ENCODE results near the gene RBM33. TPM values are rescaled to one million over a fixed set of nuclear protein-coding genes. Genes with fewer than 3 reads are reported as not detected.

The RBM33 gene
- total and polyA plus RNA-seq, 2 of the 4 experiments (the other 2 are of a cell fraction): 7.3 to 10.8 TPM

DNA sequence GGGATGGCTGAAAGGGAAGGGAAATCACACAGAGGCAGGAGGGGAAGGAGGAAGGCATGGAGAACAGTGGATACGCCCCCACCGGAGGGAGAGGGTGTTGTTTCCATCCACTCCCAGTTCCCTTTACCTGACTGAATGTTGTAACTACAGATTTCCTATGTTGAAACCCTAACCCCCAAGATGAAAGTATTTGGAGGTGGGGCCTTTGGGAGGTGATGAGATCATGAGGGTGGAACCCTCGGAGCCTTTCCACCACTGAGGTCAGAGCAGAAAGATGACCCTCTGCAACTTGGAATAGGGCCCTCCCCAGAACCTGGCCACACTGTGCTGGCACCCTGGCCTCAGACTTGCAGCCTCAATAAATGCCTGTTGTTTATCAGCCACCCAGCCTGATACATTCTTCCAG, 49.5 kb upstream of the RBM33 start:
- no peak overlapping the region for H2AK5ac ChIP-seq (ENCODE audit: low read depth, low read length)
- no peaks in the 10 kb centered on the region for H4K20me1 ChIP-seq (ENCODE audit: insufficient read depth, low read length)
- H2BK5ac ChIP-seq (ENCODE audit: low read depth, low read length, poor library complexity, severe bottlenecking): no peak overlapping the region
- DNase-seq (no peak), ATAC-seq (ENCODE audit: low read depth) (no peak)
- no peaks in the 10 kb centered on the region for H3K36me3 ChIP-seq (ENCODE audit: control insufficient read depth, insufficient read depth, low read length)
- no peak overlapping the region for H2BK20ac ChIP-seq (ENCODE audit: low read depth, low read length)
- H2AFZ ChIP-seq (replicated peaks; ENCODE audit: low read length, poor library complexity): no peak overlapping the region
- no peak for TF ChIP-seq MAZ (IDR thresholded peaks at IDR 0.05; ENCODE audit: borderline replicate concordance, low read depth, low read length)
- TF ChIP-seq, protein P1, sequence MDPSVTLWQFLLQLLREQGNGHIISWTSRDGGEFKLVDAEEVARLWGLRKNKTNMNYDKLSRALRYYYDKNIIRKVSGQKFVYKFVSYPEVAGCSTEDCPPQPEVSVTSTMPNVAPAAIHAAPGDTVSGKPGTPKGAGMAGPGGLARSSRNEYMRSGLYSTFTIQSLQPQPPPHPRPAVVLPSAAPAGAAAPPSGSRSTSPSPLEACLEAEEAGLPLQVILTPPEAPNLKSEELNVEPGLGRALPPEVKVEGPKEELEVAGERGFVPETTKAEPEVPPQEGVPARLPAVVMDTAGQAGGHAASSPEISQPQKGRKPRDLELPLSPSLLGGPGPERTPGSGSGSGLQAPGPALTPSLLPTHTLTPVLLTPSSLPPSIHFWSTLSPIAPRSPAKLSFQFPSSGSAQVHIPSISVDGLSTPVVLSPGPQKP (IDR thresholded peaks at IDR 0.05; ENCODE audit: borderline replicate concordance, low read depth, low read length): no peak
- no peak for TF ChIP-seq SMC3 (IDR thresholded peaks at IDR 0.05; ENCODE audit: low read depth, low read length)
- TF ChIP-seq, protein P2, sequence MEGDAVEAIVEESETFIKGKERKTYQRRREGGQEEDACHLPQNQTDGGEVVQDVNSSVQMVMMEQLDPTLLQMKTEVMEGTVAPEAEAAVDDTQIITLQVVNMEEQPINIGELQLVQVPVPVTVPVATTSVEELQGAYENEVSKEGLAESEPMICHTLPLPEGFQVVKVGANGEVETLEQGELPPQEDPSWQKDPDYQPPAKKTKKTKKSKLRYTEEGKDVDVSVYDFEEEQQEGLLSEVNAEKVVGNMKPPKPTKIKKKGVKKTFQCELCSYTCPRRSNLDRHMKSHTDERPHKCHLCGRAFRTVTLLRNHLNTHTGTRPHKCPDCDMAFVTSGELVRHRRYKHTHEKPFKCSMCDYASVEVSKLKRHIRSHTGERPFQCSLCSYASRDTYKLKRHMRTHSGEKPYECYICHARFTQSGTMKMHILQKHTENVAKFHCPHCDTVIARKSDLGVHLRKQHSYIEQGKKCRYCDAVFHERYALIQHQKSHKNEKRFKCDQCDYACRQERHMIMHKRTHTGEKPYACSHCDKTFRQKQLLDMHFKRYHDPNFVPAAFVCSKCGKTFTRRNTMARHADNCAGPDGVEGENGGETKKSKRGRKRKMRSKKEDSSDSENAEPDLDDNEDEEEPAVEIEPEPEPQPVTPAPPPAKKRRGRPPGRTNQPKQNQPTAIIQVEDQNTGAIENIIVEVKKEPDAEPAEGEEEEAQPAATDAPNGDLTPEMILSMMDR (conservative IDR thresholded peaks at IDR 0.05; ENCODE audit: low read depth, low read length): no peak
- TF ChIP-seq USF2 (IDR thresholded peaks at IDR 0.05; ENCODE audit: low read depth, low read length): no peak
- TF ChIP-seq RAD21 (IDR thresholded peaks at IDR 0.05; ENCODE audit: low read length): no peak
- no peak for TF ChIP-seq RFX5 (IDR thresholded peaks at IDR 0.05; ENCODE audit: low read depth, low read length)
- TF ChIP-seq RCOR1 (IDR thresholded peaks at IDR 0.05; ENCODE audit: insufficient replicate concordance, low read length): no peak
- TF ChIP-seq POLR2A (IDR thresholded peaks at IDR 0.05; ENCODE audit: low read depth, low read length): no peak
- TF ChIP-seq MXI1 (IDR thresholded peaks at IDR 0.05; ENCODE audit: borderline replicate concordance, low read depth, low read length): no peak
- no peak for TF ChIP-seq CEBPB (IDR thresholded peaks at IDR 0.05; ENCODE audit: low read depth, low read length)
- TF ChIP-seq FOS (IDR thresholded peaks at IDR 0.05; ENCODE audit: low read depth, low read length): no peak
- BruUV-seq (replicated peaks): no TSS peak
- intact Hi-C loops (cut with micrococcal nuclease) (loop anchor here (5.0 kb wide), 2 partner anchors 47 to 668 kb away; partner anchors contain the start of gene RBM33), in situ Hi-C loops (cut with MboI; ENCODE audit: low sequenced_read_pairs) (no loop called here), dilution Hi-C loops (cut with HindIII; ENCODE audit: low sequenced_read_pairs, unreplicated experiment) (no loop called here)
- H3K27ac ChIP-seq (ENCODE audit: insufficient read depth, low read length): no peak overlapping the region
- no peaks in the 10 kb centered on the region for H3K79me1 ChIP-seq (ENCODE audit: low read depth in 1 of 2, low read length in 2 of 2)
- H4K91ac ChIP-seq (ENCODE audit: insufficient read depth, low read depth, low read length): no peak overlapping the region
- no peaks in the 10 kb centered on the region for H3K4me1 ChIP-seq (ENCODE audit: control insufficient read depth, insufficient read depth, low read length)
- H3K9me1 ChIP-seq (ENCODE audit: insufficient read depth, low read length): no peaks in the 10 kb centered on the region
- H4K5ac ChIP-seq (ENCODE audit: low read depth, low read length): no peak overlapping the region
- no peak overlapping the region for H3K18ac ChIP-seq (ENCODE audit: low read depth, low read length)
- ChIA-PET CTCF (no interaction called here), POLR2A (ENCODE audit: unreplicated experiment) (no interaction called here)
- WGBS, 2 experiments (ENCODE audit: extremely low coverage in 2 of 2, insufficient read length in 1 of 2): no CpG with 5 or more reads among the region's 3 CpGs
- no peak overlapping the region for H3K4me3 ChIP-seq (ENCODE audit: insufficient read depth, low read depth, low read length)
- no peak overlapping the region for H2AK9ac ChIP-seq (replicated peaks; ENCODE audit: low read depth, low read length, poor library complexity)
- H3K14ac ChIP-seq (replicated peaks; ENCODE audit: low read depth, low read length): no peak overlapping the region
- no peak overlapping the region for H3K56ac ChIP-seq (ENCODE audit: extremely low read depth, insufficient read depth, low read length)
- no peak overlapping the region for H3K4me2 ChIP-seq (ENCODE audit: low read depth, low read length)
- no peak overlapping the region for H2BK15ac ChIP-seq (ENCODE audit: low read depth, low read length)
- H3K9ac ChIP-seq (ENCODE audit: low read depth, low read length): no peak overlapping the region
- H3K9me3 ChIP-seq (ENCODE audit: control insufficient read depth, insufficient read depth, low read length): no peaks in the 10 kb centered on the region
- no peak overlapping the region for H3K23ac ChIP-seq (ENCODE audit: low read depth, low read length)
- H2BK120ac ChIP-seq (ENCODE audit: low read depth, low read length): no peak overlapping the region
- H3K4ac ChIP-seq (ENCODE audit: low read depth, low read length): no peak overlapping the region
- no peak overlapping the region for H4K8ac ChIP-seq (ENCODE audit: low read depth in 2 of 2, low read length in 2 of 2)
- H3K27me3 ChIP-seq (ENCODE audit: control insufficient read depth, insufficient read depth, low read length): peaks cover 11% of the 10 kb centered on the region; the same call in 1 of the 2 replicates
